ENCODE data around the gene PRPS1. TPM values are rescaled to one million over a fixed set of nuclear protein-coding genes. Genes with fewer than 3 reads are reported as not detected.

The PRPS1 gene
- total RNA-seq, 1 donor from 2014 or later: 21.1 TPM

Other genes starting within 250 kb of the PRPS1 start
- gene FRMPD3, start 178.9 kb upstream of the PRPS1 start, total RNA-seq: not detected in 2 replicates
- gene TSC22D3, start 147.3 kb downstream of the PRPS1 start, total RNA-seq: 15.0 and 22.8 TPM in 2 replicates
- not detected in 2 replicates for gene NCBP2L, start 149.2 kb downstream of the PRPS1 start, total RNA-seq
- 38.1 and 62.7 TPM in 2 replicates for gene MID2, start 197.4 kb downstream of the PRPS1 start, total RNA-seq